ENCODE measurements around the gene NAT14.

Gene NAT14

GRCh38 chr19:55481148-55481793 lies 3.7 kb upstream of the NAT14 start:
- no peak for TF ChIP-seq POLR2AphosphoS5 (IDR thresholded peaks at IDR 0.05; ENCODE audit: low read depth, low read length)
- TF ChIP-seq SIN3A (IDR thresholded peaks at IDR 0.05; ENCODE audit: borderline replicate concordance, insufficient read depth, low read length) = no peak
- TF ChIP-seq REST (IDR thresholded peaks at IDR 0.05; ENCODE audit: insufficient read depth in 1 of 2, low read depth in 2 of 2, low read length in 2 of 2) = no peak

DNA sequence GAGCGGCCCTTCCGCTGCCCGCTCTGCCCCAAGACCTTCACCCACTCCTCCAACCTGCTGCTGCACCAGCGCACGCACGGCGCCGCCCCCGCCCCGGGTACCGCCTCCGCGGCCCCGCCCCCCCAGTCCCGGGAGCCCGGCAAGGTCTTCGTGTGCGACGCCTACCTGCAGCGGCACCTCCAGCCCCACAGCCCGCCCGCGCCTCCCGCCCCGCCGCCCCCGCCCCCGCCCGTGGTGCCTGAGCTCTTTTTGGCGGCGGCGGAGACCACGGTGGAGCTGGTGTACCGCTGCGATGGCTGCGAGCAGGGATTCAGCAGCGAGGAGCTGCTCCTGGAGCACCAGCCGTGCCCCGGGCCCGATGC lies 3.2 kb upstream of the NAT14 start:
- TF ChIP-seq POLR2AphosphoS5 (IDR thresholded peaks at IDR 0.05; ENCODE audit: low read depth, low read length) (no peak), SIN3A (IDR thresholded peaks at IDR 0.05; ENCODE audit: borderline replicate concordance, insufficient read depth, low read length) (no peak), REST (IDR thresholded peaks at IDR 0.05; ENCODE audit: insufficient read depth in 1 of 2, low read depth in 2 of 2, low read length in 2 of 2) (no peak), TAF1 (IDR thresholded peaks at IDR 0.05; ENCODE audit: borderline replicate concordance, insufficient read depth, low read length) (no peak), FOXP2 (optimal IDR thresholded peaks at IDR 0.05; ENCODE audit: borderline replicate concordance, extremely low read depth, extremely low read length, insufficient read depth) (no peak)

DNA sequence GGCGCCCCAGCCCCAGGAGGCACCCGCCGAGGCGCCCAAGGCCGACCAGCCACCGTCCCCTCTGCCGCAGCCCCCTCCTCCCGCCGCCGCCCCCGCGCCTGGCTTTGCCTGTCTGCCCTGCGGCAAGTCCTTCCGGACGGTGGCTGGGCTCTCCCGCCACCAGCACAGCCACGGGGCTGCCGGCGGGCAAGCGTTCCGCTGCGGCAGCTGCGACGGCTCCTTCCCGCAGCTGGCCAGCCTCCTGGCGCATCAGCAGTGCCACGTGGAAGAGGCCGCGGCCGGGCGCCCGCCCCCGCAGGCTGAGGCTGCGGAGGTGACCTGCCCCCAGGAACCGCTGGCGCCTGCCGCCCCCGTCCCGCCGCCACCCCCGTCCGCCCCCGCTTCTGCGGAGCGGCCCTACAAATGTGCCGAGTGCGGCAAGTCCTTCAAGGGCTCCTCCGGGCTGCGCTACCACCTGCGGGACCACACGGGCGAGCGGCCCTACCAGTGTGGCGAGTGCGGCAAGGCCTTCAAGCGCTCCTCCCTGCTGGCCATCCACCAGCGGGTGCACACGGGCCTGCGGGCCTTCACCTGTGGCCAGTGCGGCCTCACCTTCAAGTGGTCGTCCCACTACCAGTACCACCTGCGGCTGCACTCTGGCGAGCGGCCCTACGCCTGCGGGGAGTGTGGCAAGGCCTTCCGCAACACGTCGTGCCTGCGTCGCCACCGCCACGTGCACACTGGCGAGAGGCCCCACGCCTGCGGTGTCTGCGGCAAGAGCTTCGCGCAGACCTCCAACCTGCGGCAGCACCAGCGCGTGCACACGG lies 2.6 kb upstream of the NAT14 start:
- TF ChIP-seq POLR2AphosphoS5 (IDR thresholded peaks at IDR 0.05; ENCODE audit: low read depth, low read length) = no peak
- no peak for TF ChIP-seq REST (IDR thresholded peaks at IDR 0.05; ENCODE audit: insufficient read depth in 1 of 2, low read depth in 2 of 2, low read length in 2 of 2)
- no peak for TF ChIP-seq SIN3A (IDR thresholded peaks at IDR 0.05; ENCODE audit: borderline replicate concordance, insufficient read depth, low read length)
- TF ChIP-seq FOXP2 (optimal IDR thresholded peaks at IDR 0.05; ENCODE audit: borderline replicate concordance, extremely low read depth, extremely low read length, insufficient read depth) = no peak
- no peak for TF ChIP-seq TAF1 (IDR thresholded peaks at IDR 0.05; ENCODE audit: borderline replicate concordance, insufficient read depth, low read length)

- TF ChIP-seq POLR2AphosphoS5 (IDR thresholded peaks at IDR 0.05; ENCODE audit: low read depth, low read length) = no peak
- no peak for TF ChIP-seq SIN3A (IDR thresholded peaks at IDR 0.05; ENCODE audit: borderline replicate concordance, insufficient read depth, low read length)
- TF ChIP-seq TAF1 (IDR thresholded peaks at IDR 0.05; ENCODE audit: borderline replicate concordance, insufficient read depth, low read length) = no peak
- TF ChIP-seq REST (IDR thresholded peaks at IDR 0.05; ENCODE audit: insufficient read depth in 1 of 2, low read depth in 2 of 2, low read length in 2 of 2) = no peak
- no peak for TF ChIP-seq FOXP2 (optimal IDR thresholded peaks at IDR 0.05; ENCODE audit: borderline replicate concordance, extremely low read depth, extremely low read length, insufficient read depth)
These were observed 1.9 kb upstream of the NAT14 start for GRCh38 chr19:55482967-55483705.
